HG03520 (cell line): ENCODE results near the gene KRT7.

Experiments used
- ATAC-seq: cut with Tn5 transposase; IDR thresholded peaks from one replicate; pipeline ENCODE4 v1.9.1; 2021; ENCODE audit warnings: mild to moderate bottlenecking, moderate library complexity; ENCODE audit not compliant: unreplicated experiment

The KRT7 gene

DNA sequence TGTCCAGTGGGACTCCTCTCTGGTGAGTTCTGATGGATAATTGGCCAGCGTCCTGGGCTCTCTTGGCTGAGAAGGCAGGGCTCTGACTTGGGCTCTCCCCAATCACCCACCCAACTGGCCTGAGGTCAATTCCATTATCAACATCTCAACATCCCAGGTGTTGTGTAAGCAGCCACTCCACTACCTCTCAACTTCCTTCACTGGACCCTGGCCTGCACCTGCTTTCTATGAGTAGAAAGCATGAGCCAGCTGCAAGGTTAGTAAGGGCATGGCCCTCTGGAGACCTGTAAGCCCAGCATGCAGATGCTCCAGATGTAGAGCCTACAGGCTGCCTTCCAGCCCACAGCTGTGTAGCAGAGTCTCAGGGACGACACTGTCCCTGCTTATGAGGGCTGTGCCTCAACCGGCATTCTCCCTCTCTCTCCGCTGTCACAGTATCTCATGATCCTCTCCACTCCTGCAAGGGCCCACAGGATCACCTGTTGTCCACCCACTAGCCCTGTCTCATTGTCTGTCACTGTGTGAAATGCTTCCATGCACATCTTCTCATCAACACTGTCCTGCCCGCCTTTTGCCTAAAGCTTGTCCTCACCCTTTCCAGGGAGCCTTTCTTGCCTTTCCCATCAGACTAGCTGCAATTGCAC is 63.7 kb downstream of the KRT7 start:
- no peak for ATAC-seq
